Peyer's patch (tissue), 4 donors: ENCODE results near the gene BPIFB6. TPM values are rescaled to one million over a fixed set of nuclear protein-coding genes. Genes with fewer than 3 reads are reported as not detected.

Experiments used
- DNase-seq, 3 donors: peaks; one replicate each; pipeline ENCODE4 v3.0.0-alpha.2; 2017 to 2019
- H3K27ac ChIP-seq, 4 donors: fragments of 200-600 bp; sonication (generic); one replicate each; pipeline ENCODE4 v1.5.1; 2016 to 2019
- H3K27me3 ChIP-seq, 2 donors: fragments of 200-600 bp; sonication (generic); one replicate each; pipeline ENCODE4 v1.5.1; 2019
- H3K36me3 ChIP-seq, 3 donors: fragments of 200-600 bp; sonication (generic); one replicate each; pipeline ENCODE4 v1.5.1; 2016 to 2019
- H3K4me1 ChIP-seq, 4 donors: fragments of 200-600 bp; sonication (generic); one replicate each; pipeline ENCODE4 v1.5.1; 2016 to 2019
- H3K4me3 ChIP-seq, 4 donors: fragments of 200-600 bp; sonication (generic); 1 replicate in 3 of 4; 2 replicates in 1 of 4; pipeline ENCODE4 v1.5.1; 2016 to 2019; ENCODE audit warnings: mild to moderate bottlenecking in 1 of 4
- H3K9me3 ChIP-seq, 4 donors: fragments of 200-600 bp; sonication (generic); one replicate each; pipeline ENCODE4 v1.5.1; 2016 to 2019; ENCODE audit warnings: mild to moderate bottlenecking in 1 of 4
- CTCF ChIP-seq, 6 experiments: fragments of 450-650 bp in 4 of 6; fragments of 200-600 bp in 2 of 6; sonication (generic) in 1 of 6; IDR thresholded peaks; one replicate each; pipeline ENCODE4 v1.5.1; 2017 to 2019; ENCODE audit warnings: antibody characterized with exemption in 6 of 6, mild to moderate bottlenecking in 3 of 6, moderate library complexity in 1 of 6
- POLR2A ChIP-seq, 2 donors: fragments of 450-650 bp; IDR thresholded peaks; one replicate each; pipeline ENCODE4 v1.5.1; 2017; ENCODE audit warnings: antibody characterized with exemption in 2 of 2, mild to moderate bottlenecking in 2 of 2, moderate library complexity in 2 of 2
- total RNA-seq, 4 donors: library from RNA; depleted of rRNA; stranded (reverse); fragments of >200 nt; gene quantifications; one replicate each; pipeline ENCODE4 v1.1.0, GENCODE V29; 2016

BPIFB6 gene
- total RNA-seq, 4 donors from 2014 or later, result not detected

- no peak for DNase-seq
- Histone ChIP-seq H3K36me3 (no peaks in the 10 kb centered on the region), H3K27me3 (no peaks in the 10 kb centered on the region), H3K4me3 (no peak overlapping the region), H3K9me3 (no peaks in the 10 kb centered on the region), H3K4me1 (no peaks in the 10 kb centered on the region), H3K27ac (no peak overlapping the region)
- TF ChIP-seq POLR2A (IDR thresholded peaks at IDR 0.05), result no peak
- no peak for TF ChIP-seq CTCF (IDR thresholded peaks at IDR 0.05)
Observed at GRCh38 chr20:33093582-33093981, 62.1 kb downstream of the BPIFB6 start.

Other genes with a start within 250 kb of the BPIFB6 start
- gene MAPRE1, start 211.7 kb upstream of the BPIFB6 start, total RNA-seq, result 10 to 100 TPM; 39.2 to 84.2 (median 41.9) TPM
- gene EFCAB8, start 172.7 kb upstream of the BPIFB6 start, total RNA-seq, result under 1 TPM in 1 of 4 donors, not detected in 3; 0.83 TPM
- gene SUN5, start 27.2 kb upstream of the BPIFB6 start, total RNA-seq, result not detected
- not detected for gene BPIFB2, start 23.9 kb upstream of the BPIFB6 start, total RNA-seq
- gene BPIFB3, start 22.3 kb downstream of the BPIFB6 start, total RNA-seq, result not detected
- not detected for gene BPIFB4, start 48.0 kb downstream of the BPIFB6 start, total RNA-seq
- gene BPIFA2, start 136.5 kb downstream of the BPIFB6 start, total RNA-seq, result not detected
- not detected for gene BPIFA3, start 185.7 kb downstream of the BPIFB6 start, total RNA-seq
- not detected for gene BPIFA1, start 204.3 kb downstream of the BPIFB6 start, total RNA-seq